Right lobe of liver (tissue), 4 donors: ENCODE results near the gene DLGAP3.

Source experiments
- CTCF ChIP-seq, 4 donors: fragments of 200-600 bp in 3 of 4; fragments of 450-650 bp in 1 of 4; IDR thresholded peaks; one replicate each; pipeline versions ENCODE4 v1.5.1 to v1.8.0; 2016 to 2022; ENCODE audit warnings: antibody characterized with exemption in 4 of 4, mild to moderate bottlenecking in 2 of 4
- POLR2A ChIP-seq: fragments of 450-650 bp; IDR thresholded peaks from one replicate; pipeline ENCODE4 v1.6.1; 2017; ENCODE audit warnings: antibody characterized with exemption, mild to moderate bottlenecking
- donor health status: DM: no; HTN: no; CAD: no.
- donor health status: DM: no; HTN: no; CAD: no.
- donor health status: DM: no; HTN: yes; CAD: no.

- TF ChIP-seq CTCF (IDR thresholded peaks at IDR 0.05), result no peak
- no peak for TF ChIP-seq POLR2A
Measured at GRCh38 chr1:34845131-34845901, 84.1 kb downstream of the DLGAP3 start.
